ENCODE data around the gene WDR86. TPM values are rescaled to one million over a fixed set of nuclear protein-coding genes. Genes with fewer than 3 reads are reported as not detected.
A peak's percentile ranks its signal among the peaks of the same experiment; 100 is the strongest.

The WDR86 gene
- polyA plus RNA-seq (2011; rRNA removed) (0.19 and 0.44 TPM in 2 replicates), polyA plus RNA-seq (2017; fragmentation: RNase III; extraction: RNeasy Plus Mini Kit Qiagen cat#74134 plus additional on column Dnase treatment) (0.17 to 0.28 TPM (median 0.18 TPM) in 3 replicates), polyA minus RNA-seq (2011; rRNA and poly(A)+ RNA removed) (1.0 and 1.4 TPM in 2 replicates)
- 0.12 and 0.13 TPM in 2 replicates for polyA plus RNA-seq (2012; cell fraction: cytosol; rRNA removed)
- 1.1 and 1.3 TPM in 2 replicates for polyA plus RNA-seq (2012; cell fraction: nucleus; rRNA removed)

GRCh38 chr7:151409667-151410404, at the start of gene WDR86:
Gene WDR86 (minus strand): TSS chr7:151410038. CDS start chr7:151409589, 449 bp downstream.
- WGBS (ENCODE audit: missing lambda C conversion rate) = 33% methylated on average over 24 of the region's 75 CpGs
- H3K9me3 ChIP-seq = no peaks in the 10 kb centered on the region
- no peak for FAIRE-seq
- TF ChIP-seq SREBF2 (IDR thresholded peaks at IDR 0.05) = no peak
- TF ChIP-seq FOSB (CRISPR knock-in tag; IDR thresholded peaks at IDR 0.05) = no peak
- no peak for TF ChIP-seq BHLHE40 (IDR thresholded peaks at IDR 0.05; ENCODE audit: low read depth, low read length)
- TF ChIP-seq TP53 (CRISPR knock-in tag; IDR thresholded peaks at IDR 0.05) = no peak
- TF ChIP-seq CHD2 (IDR thresholded peaks at IDR 0.05; ENCODE audit: low read length, partially characterized antibody) = no peak
- TF ChIP-seq HES2 (IDR thresholded peaks at IDR 0.05) = no peak
- no peak for TF ChIP-seq CBX8 (IDR thresholded peaks at IDR 0.05)
- TF ChIP-seq GATA3 (IDR thresholded peaks at IDR 0.05; ENCODE audit: borderline replicate concordance) = no peak
- no peak for TF ChIP-seq CHD4 (IDR thresholded peaks at IDR 0.05; ENCODE audit: borderline replicate concordance)
- TF ChIP-seq NFE2L2 (conservative IDR thresholded peaks at IDR 0.05; ENCODE audit: low read length) = no peak
- POLR2A ChIA-PET = no interaction called here
- no peak for DNase-seq (ENCODE audit: low read depth in 1 of 2, low spot score in 1 of 2)
- H3K27ac ChIP-seq = peak within 1 kb of the TSS; percentile 60 to 86
- peaks cover 15% of the 10 kb centered on the region for H3K4me1 ChIP-seq
- CTCF ChIA-PET = interaction anchor here (1.0 kb wide), 1 partner anchor 38 kb away, joined by 5 read pairs; no protein-coding TSS in a partner anchor
- peak within 1 kb of the TSS; percentile 91 for H3K4me2 ChIP-seq
- H3K4me3 ChIP-seq = peak within 1 kb of the TSS; percentile 46
- peak in 1 of 2 experiments; percentile 22; a peak in 3 of 6 replicates for ATAC-seq

GRCh38 chr7:151457534-151457933, 47.7 kb upstream of the WDR86 start:
- Histone ChIP-seq H3K4me2 (no peak overlapping the region), H3K4me3 (no peak overlapping the region), H3K4me1 (peaks cover 23% of the 10 kb centered on the region), H3K27ac (no peak overlapping the region), H3K9me3 (peaks cover 16% of the 10 kb centered on the region)
- no peak for FAIRE-seq
- no peak for ATAC-seq
- POLR2A ChIA-PET = no interaction called here
- no peak for DNase-seq (ENCODE audit: low read depth in 1 of 2, low spot score in 1 of 2)
- 86% methylated on average over 6 of the region's 6 CpGs for WGBS (ENCODE audit: missing lambda C conversion rate)
- TF ChIP-seq TP53 (CRISPR knock-in tag; IDR thresholded peaks at IDR 0.05) (no peak), CBX2 (IDR thresholded peaks at IDR 0.05; ENCODE audit: borderline replicate concordance, low read depth) (no peak), EP300 (IDR thresholded peaks at IDR 0.05) (no peak), HMGXB4 (CRISPR knock-in tag; IDR thresholded peaks at IDR 0.05; ENCODE audit: borderline replicate concordance) (no peak), ESRRA (IDR thresholded peaks at IDR 0.05; ENCODE audit: borderline replicate concordance, low read length) (no peak), CBX8 (IDR thresholded peaks at IDR 0.05) (no peak), JUNB (IDR thresholded peaks at IDR 0.05) (no peak), CHD2 (IDR thresholded peaks at IDR 0.05; ENCODE audit: low read length, partially characterized antibody) (no peak), MYC (IDR thresholded peaks at IDR 0.05; ENCODE audit: borderline replicate concordance, low read length) (no peak), ZNF302 (CRISPR knock-in tag; IDR thresholded peaks at IDR 0.05) (no peak), CHD4 (IDR thresholded peaks at IDR 0.05; ENCODE audit: borderline replicate concordance) (no peak), POLR2A (IDR thresholded peaks at IDR 0.05; ENCODE audit: low read length) (no peak), NPAS2 (CRISPR knock-in tag; IDR thresholded peaks at IDR 0.05; ENCODE audit: borderline replicate concordance) (no peak), MAX (IDR thresholded peaks at IDR 0.05) (no peak), NFE2L2 (conservative IDR thresholded peaks at IDR 0.05; ENCODE audit: low read length) (no peak), HOXB13 (CRISPR knock-in tag; IDR thresholded peaks at IDR 0.05; ENCODE audit: low read depth) (no peak), KDM5A (IDR thresholded peaks at IDR 0.05) (no peak), RCOR1 (IDR thresholded peaks at IDR 0.05; ENCODE audit: low read depth, low read length) (no peak), JUN (IDR thresholded peaks at IDR 0.05) (no peak)
- TF ChIP-seq, protein P1, sequence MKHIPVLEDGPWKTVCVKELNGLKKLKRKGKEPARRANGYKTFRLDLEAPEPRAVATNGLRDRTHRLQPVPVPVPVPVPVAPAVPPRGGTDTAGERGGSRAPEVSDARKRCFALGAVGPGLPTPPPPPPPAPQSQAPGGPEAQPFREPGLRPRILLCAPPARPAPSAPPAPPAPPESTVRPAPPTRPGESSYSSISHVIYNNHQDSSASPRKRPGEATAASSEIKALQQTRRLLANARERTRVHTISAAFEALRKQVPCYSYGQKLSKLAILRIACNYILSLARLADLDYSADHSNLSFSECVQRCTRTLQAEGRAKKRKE (CRISPR knock-in tag; IDR thresholded peaks at IDR 0.05; ENCODE audit: low read depth) = no peak
- CTCF ChIA-PET = interaction anchor here (0.6 to 10.9 kb wide), 7 partner anchors 8 to 615 kb away, joined by 3 to 89 read pairs (median 5); no protein-coding TSS in a partner anchor

All from A549 (cell line).